ENCODE results near the gene TRMT1L. TPM values are rescaled to one million over a fixed set of nuclear protein-coding genes. Genes with fewer than 3 reads are reported as not detected.

TRMT1L gene
- total and polyA plus RNA-seq, 2 of the 8 experiments (the other 6 are each of a cell fraction or from before 2014, with no cell fraction given), result 13.8 to 22.3 TPM

GRCh38 chr1:185094761-185095160, 62.0 kb downstream of the TRMT1L start (continued):
- TF ChIP-seq CBX5 (IDR thresholded peaks at IDR 0.05; ENCODE audit: low read depth, low read length) (no peak), NRF1 (IDR thresholded peaks at IDR 0.05; ENCODE audit: low read depth, low read length) (no peak), HDAC2 (IDR thresholded peaks at IDR 0.05; ENCODE audit: borderline replicate concordance in 1 of 2, low read depth in 2 of 2, low read length in 2 of 2) (no peak), SP1 (IDR thresholded peaks at IDR 0.05; ENCODE audit: low read depth, low read length) (no peak)

Data from H1 (cell line).